ENCODE results near the gene BPHL.
"Not testable (repeated sequence)": the region's sequence is repeated elsewhere in the genome, so short reads cannot be mapped to it uniquely, and the experiment has no call there.

GRCh38 chr6:3178666-3179065 lies 60.2 kb downstream of the BPHL start:
- not testable (repeated sequence) for TF ChIP-seq POLR2A (IDR thresholded peaks at IDR 0.05; ENCODE audit: low read length); CTCF (IDR thresholded peaks at IDR 0.05); BHLHE40 (IDR thresholded peaks at IDR 0.05; ENCODE audit: low read depth, low read length); USF2 (IDR thresholded peaks at IDR 0.05); MAX (IDR thresholded peaks at IDR 0.05)

Measured in A549 (cell line).